NCI-H526 (cell line): ENCODE data around the gene TIRAP.

Experiments
- DNase-seq, 2 experiments: peaks; one replicate each; lab custom pipeline; 2025; lab: John Stamatoyannopoulos, UW

Gene TIRAP

GRCh38 chr11:126343051-126343450 is 60.2 kb downstream of the TIRAP start:
- DNase-seq: no peak
